Neuronal stem cell (in vitro differentiated cells): ENCODE results near the gene TNC.

Experiments
- DNase-seq: peaks from one replicate; pipeline ENCODE4 v3.0.0-alpha.2; 2013; ENCODE audit warnings: low spot score
- H2AFZ ChIP-seq: one replicate; pipeline ENCODE4 v1.6.1; 2013; ENCODE audit warnings: mild to moderate bottlenecking, low read length, inconsistent platforms
- H2AK5ac ChIP-seq: 2 replicates; pipeline ENCODE4 v1.6.1; 2013; ENCODE audit warnings: low read depth, mild to moderate bottlenecking, inconsistent platforms, low read length, moderate library complexity, mixed read lengths
- H2BK120ac ChIP-seq: 2 replicates; pipeline ENCODE4 v1.6.1; 2013; ENCODE audit warnings: low read depth, mild to moderate bottlenecking, inconsistent platforms, low read length, moderate library complexity, mixed read lengths
- H2BK12ac ChIP-seq: one replicate; pipeline ENCODE4 v1.6.1; 2013; ENCODE audit warnings: low read length, inconsistent platforms
- H2BK15ac ChIP-seq: 2 replicates; pipeline ENCODE4 v1.6.1; 2013; ENCODE audit warnings: mild to moderate bottlenecking, low read length, inconsistent platforms, mixed read lengths
- H2BK5ac ChIP-seq: one replicate; pipeline ENCODE4 v1.6.1; 2013; ENCODE audit warnings: inconsistent platforms, mild to moderate bottlenecking, low read length, moderate library complexity
- H3K14ac ChIP-seq: one replicate; pipeline ENCODE4 v1.6.1; 2013; ENCODE audit warnings: low read length, inconsistent platforms
- H3K18ac ChIP-seq: 2 replicates; pipeline ENCODE4 v1.6.1; 2013; ENCODE audit warnings: low read length, inconsistent platforms
- H3K23ac ChIP-seq: 2 replicates; pipeline ENCODE4 v1.6.1; 2013; ENCODE audit warnings: low read depth, mild to moderate bottlenecking, mixed read lengths, low read length, inconsistent platforms; ENCODE audit not compliant: poor library complexity
- H3K27ac ChIP-seq: replicated peaks from 3 replicates; pipeline ENCODE4 v1.5.1; 2013; ENCODE audit warnings: low read length, inconsistent platforms
- H3K27me3 ChIP-seq, 3 experiments: 2 replicates each; pipeline ENCODE4 v1.6.1; 2013; ENCODE audit warnings: low read length in 3 of 3, mild to moderate bottlenecking in 2 of 3, inconsistent platforms in 1 of 3, low read depth in 1 of 3, mixed read lengths in 1 of 3, moderate library complexity in 1 of 3; ENCODE audit not compliant: control insufficient read depth in 3 of 3, insufficient read depth in 3 of 3
- H3K36me3 ChIP-seq, 2 donors: replicated peaks in 1 of 2; 2 replicates each; pipeline ENCODE4 v1.6.1; 2013; ENCODE audit warnings: low read length in 2 of 2; ENCODE audit not compliant: control insufficient read depth in 2 of 2, insufficient read depth in 2 of 2
- H3K4ac ChIP-seq: 2 replicates; pipeline ENCODE4 v1.6.1; 2013; ENCODE audit warnings: inconsistent platforms, mild to moderate bottlenecking, low read length, moderate library complexity
- H3K4me1 ChIP-seq, 2 donors: 1 replicate in 1 of 2; 2 replicates in 1 of 2; pipeline ENCODE4 v1.6.1; 2013; ENCODE audit warnings: low read length in 2 of 2, low read depth in 1 of 2; ENCODE audit not compliant: control insufficient read depth in 2 of 2, insufficient read depth in 1 of 2
- H3K4me2 ChIP-seq: one replicate; pipeline ENCODE4 v1.6.1; 2013; ENCODE audit warnings: mild to moderate bottlenecking, low read length, inconsistent platforms; ENCODE audit not compliant: insufficient read depth, poor library complexity, severe bottlenecking
- H3K4me3 ChIP-seq, 2 donors: 2 replicates each; pipeline ENCODE4 v1.5.1; 2013; ENCODE audit warnings: low read length in 2 of 2, mild to moderate bottlenecking in 2 of 2, inconsistent platforms in 1 of 2, moderate library complexity in 1 of 2
- H3K79me1 ChIP-seq: one replicate; pipeline ENCODE4 v1.6.1; 2013; ENCODE audit warnings: low read depth, mild to moderate bottlenecking, inconsistent platforms, low read length, moderate library complexity
- H3K9ac ChIP-seq: one replicate; pipeline ENCODE4 v1.6.1; 2013; ENCODE audit warnings: mild to moderate bottlenecking, low read depth, low read length, inconsistent platforms; ENCODE audit not compliant: poor library complexity
- H3K9me3 ChIP-seq, 2 donors: replicated peaks in 1 of 2; 2 replicates each; pipeline versions ENCODE3 to v1.6.1; 2013; ENCODE audit warnings: low read length in 2 of 2, mild to moderate bottlenecking in 2 of 2, inconsistent platforms in 1 of 2, low read depth in 1 of 2, mixed read lengths in 1 of 2, moderate library complexity in 1 of 2; ENCODE audit not compliant: control insufficient read depth in 2 of 2, insufficient read depth in 1 of 2
- H4K8ac ChIP-seq: one replicate; pipeline ENCODE4 v1.6.1; 2013; ENCODE audit warnings: low read depth, mild to moderate bottlenecking, inconsistent platforms, low read length, moderate library complexity
- H4K91ac ChIP-seq: one replicate; pipeline ENCODE4 v1.6.1; 2013; ENCODE audit warnings: low read length, low read depth, mild to moderate bottlenecking, inconsistent platforms; ENCODE audit not compliant: poor library complexity
- WGBS, 2 donors: extraction: QIAGEN DNeasy Blood & Tissue Kit; methylation state at CpG; one replicate each; pipeline ENCODE4 v1.1.7; 2013; ENCODE audit warnings: missing lambda C conversion rate in 2 of 2, mixed read lengths in 1 of 2; ENCODE audit not compliant: insufficient read length in 2 of 2, insufficient replicate concordance in 1 of 2; ENCODE audit errors: extremely low coverage in 2 of 2; 5-methylcytosine and 5-hydroxymethylcytosine counted together

TNC gene

GRCh38 chr9:114987116-114987515 is 130.8 kb downstream of the TNC start:
- no peak overlapping the region for H3K9ac ChIP-seq
- no peaks in the 10 kb centered on the region for H3K9me3 ChIP-seq
- H2BK15ac ChIP-seq: no peak overlapping the region
- H2AFZ ChIP-seq: no peak overlapping the region
- no peak overlapping the region for H2BK5ac ChIP-seq
- H3K27ac ChIP-seq: no peak overlapping the region
- H2BK120ac ChIP-seq: no peak overlapping the region
- H4K8ac ChIP-seq: no peak overlapping the region
- H3K36me3 ChIP-seq: no peaks in the 10 kb centered on the region
- no CpG with 5 or more reads among the region's 1 CpG for WGBS, 2 donors
- no peak overlapping the region for H3K23ac ChIP-seq
- no peak for DNase-seq
- no peak overlapping the region for H3K14ac ChIP-seq
- no peak overlapping the region for H3K4ac ChIP-seq
- H3K4me2 ChIP-seq: no peak overlapping the region
- H4K91ac ChIP-seq: no peak overlapping the region
- no peak overlapping the region for H3K4me3 ChIP-seq
- H3K27me3 ChIP-seq: peaks cover 0 to 2% (median 0%) of the 10 kb centered on the region in 3 experiments
- H2AK5ac ChIP-seq: no peak overlapping the region
- no peak overlapping the region for H2BK12ac ChIP-seq
- H3K4me1 ChIP-seq: no peaks in the 10 kb centered on the region
- no peak overlapping the region for H3K18ac ChIP-seq
- no peaks in the 10 kb centered on the region for H3K79me1 ChIP-seq

- H4K8ac ChIP-seq: no peak overlapping the region
- no peak for DNase-seq
- no peak overlapping the region for H4K91ac ChIP-seq
- no peaks in the 10 kb centered on the region for H3K36me3 ChIP-seq
- H2AK5ac ChIP-seq: no peak overlapping the region
- no peaks in the 10 kb centered on the region for H3K4me1 ChIP-seq
- H2BK5ac ChIP-seq: no peak overlapping the region
- no peak overlapping the region for H3K4ac ChIP-seq
- no peak overlapping the region for H3K4me3 ChIP-seq
- no peak overlapping the region for H2BK15ac ChIP-seq
- H3K4me2 ChIP-seq: no peak overlapping the region
- H3K18ac ChIP-seq: no peak overlapping the region
- H3K9ac ChIP-seq: no peak overlapping the region
- H2BK120ac ChIP-seq: no peak overlapping the region
- H2BK12ac ChIP-seq: no peak overlapping the region
- H3K9me3 ChIP-seq: no peaks in the 10 kb centered on the region
- no peaks in the 10 kb centered on the region for H3K79me1 ChIP-seq
- H3K14ac ChIP-seq: no peak overlapping the region
- no peak overlapping the region for H3K27ac ChIP-seq
- peaks cover 0 to 2% (median 0%) of the 10 kb centered on the region in 3 experiments for H3K27me3 ChIP-seq
- H2AFZ ChIP-seq: no peak overlapping the region
- no peak overlapping the region for H3K23ac ChIP-seq
- no CpG with 5 or more reads among the region's 2 CpGs for WGBS, 2 donors
These were observed 131.9 kb downstream of the TNC start for GRCh38 chr9:114985959-114986501.

GRCh38 chr9:114981063-114981462 is 136.9 kb downstream of the TNC start:
- Histone ChIP-seq H3K79me1 (no peaks in the 10 kb centered on the region), H2BK15ac (no peak overlapping the region), H3K9me3 (no peaks in the 10 kb centered on the region), H3K9ac (no peak overlapping the region), H2BK12ac (no peak overlapping the region), H2BK5ac (no peak overlapping the region), H2AK5ac (no peak overlapping the region), H3K4me1 (no peaks in the 10 kb centered on the region), H3K36me3 (no peaks in the 10 kb centered on the region), H3K27me3 (peaks cover 0 to 2% (median 0%) of the 10 kb centered on the region in 3 experiments), H3K18ac (no peak overlapping the region), H3K4me2 (no peak overlapping the region), H3K4ac (no peak overlapping the region), H4K8ac (no peak overlapping the region), H4K91ac (no peak overlapping the region), H3K23ac (no peak overlapping the region), H2BK120ac (no peak overlapping the region), H2AFZ (no peak overlapping the region), H3K14ac (no peak overlapping the region), H3K4me3 (no peak overlapping the region), H3K27ac (no peak overlapping the region)
- no peak for DNase-seq
- no CpG with 5 or more reads among the region's 4 CpGs for WGBS, 2 donors

- Histone ChIP-seq H3K4me3 (no peak overlapping the region), H2AFZ (no peak overlapping the region), H2BK12ac (no peak overlapping the region), H3K79me1 (no peaks in the 10 kb centered on the region), H3K4me2 (no peak overlapping the region), H2BK15ac (no peak overlapping the region), H3K4ac (no peak overlapping the region), H2BK120ac (no peak overlapping the region), H2BK5ac (no peak overlapping the region), H3K23ac (no peak overlapping the region), H3K18ac (no peak overlapping the region), H4K8ac (no peak overlapping the region), H4K91ac (no peak overlapping the region), H3K27ac (no peak overlapping the region), H3K9ac (no peak overlapping the region), H3K9me3 (no peaks in the 10 kb centered on the region), H3K4me1 (no peaks in the 10 kb centered on the region), H3K14ac (no peak overlapping the region), H3K36me3 (no peaks in the 10 kb centered on the region), H3K27me3 (no peaks in the 10 kb centered on the region), H2AK5ac (no peak overlapping the region)
- no peak for DNase-seq
- no CpG with 5 or more reads among the region's 2 CpGs for WGBS, 2 donors
These were observed 144.7 kb downstream of the TNC start for GRCh38 chr9:114973216-114973615.
